T1000 (cell line): ENCODE results near the gene GAS7.
A peak's percentile ranks its signal among the peaks of the same experiment; 100 is the strongest.

Experiments
- DNase-seq: peaks from one replicate; lab custom pipeline; 2025; ENCODE audit warnings: mixed read lengths; lab: John Stamatoyannopoulos, UW

Gene GAS7

DNA sequence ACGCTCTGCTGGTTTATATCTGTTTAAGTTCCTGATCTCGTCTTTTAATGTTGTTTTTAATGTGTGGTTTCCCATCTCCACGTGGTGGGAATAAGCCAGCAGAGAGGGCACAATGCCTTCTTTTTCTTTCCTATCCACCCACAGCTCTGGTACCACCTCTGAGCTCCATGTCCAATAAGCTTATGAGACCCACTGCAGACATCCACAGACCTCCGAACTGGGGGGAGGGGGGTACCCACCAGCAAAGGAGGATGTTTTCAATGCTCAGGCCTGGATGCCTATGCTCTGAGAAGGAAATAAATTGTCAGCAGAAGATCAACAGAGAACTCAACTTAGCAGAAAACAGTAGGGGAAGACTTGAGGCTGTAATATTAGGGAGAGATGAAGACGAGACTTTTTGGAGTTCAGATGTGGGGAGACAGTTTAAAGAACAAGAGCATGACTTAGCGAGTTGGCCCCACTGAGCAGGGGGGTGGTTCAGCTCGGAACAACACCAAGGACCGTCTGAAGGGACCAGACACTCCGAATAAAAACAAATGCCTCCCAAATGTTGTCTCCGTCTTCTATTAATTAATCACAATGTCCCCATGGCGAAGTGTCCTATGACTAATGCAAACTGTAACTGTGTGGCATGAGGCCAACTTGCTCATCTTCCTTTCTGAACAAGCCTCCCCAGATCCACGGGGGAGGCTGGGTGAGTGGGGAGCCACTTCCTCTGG is 62.7 kb downstream of the GAS7 start:
- DNase-seq = peak; percentile 46

- no peak for DNase-seq
Measured at GRCh38 chr17:10130677-10131076, 67.7 kb downstream of the GAS7 start.

DNA sequence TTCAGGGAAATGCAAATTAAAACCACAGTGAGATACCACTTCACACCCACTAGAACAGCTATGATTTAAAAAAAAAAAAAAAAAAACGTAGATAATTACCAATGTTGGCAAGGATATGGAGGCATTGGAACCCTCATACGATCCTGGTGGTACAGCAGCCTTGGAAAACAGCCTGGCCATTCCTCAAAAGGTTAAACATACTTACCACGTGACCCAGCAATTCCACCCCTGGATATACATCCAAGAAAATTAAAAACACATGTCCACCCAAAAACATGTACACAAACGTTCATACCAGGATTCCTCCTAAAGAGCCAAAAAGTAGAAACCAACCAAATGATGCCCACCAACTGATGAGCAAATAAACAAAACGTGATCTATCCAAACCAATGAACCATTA is 68.1 kb downstream of the GAS7 start:
- no peak for DNase-seq

- DNase-seq = no peak
Measured at GRCh38 chr17:10127819-10128425, 70.5 kb downstream of the GAS7 start.

- DNase-seq = no peak
Measured at GRCh38 chr17:10126616-10127501, 71.5 kb downstream of the GAS7 start.

DNA sequence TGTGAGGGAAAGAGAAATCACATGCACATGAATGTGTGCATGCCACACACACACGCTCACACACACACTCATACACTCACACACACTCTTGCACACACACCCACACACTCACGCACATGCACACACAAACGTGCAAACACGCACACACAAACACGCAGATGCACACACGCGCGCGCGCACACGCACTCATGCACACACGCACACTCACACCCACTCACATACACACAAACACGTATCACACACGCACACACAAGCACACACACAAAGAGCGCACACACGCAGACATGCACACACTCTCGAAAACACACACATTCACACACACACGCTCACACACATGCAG is 72.2 kb downstream of the GAS7 start:
- DNase-seq = no peak

DNA sequence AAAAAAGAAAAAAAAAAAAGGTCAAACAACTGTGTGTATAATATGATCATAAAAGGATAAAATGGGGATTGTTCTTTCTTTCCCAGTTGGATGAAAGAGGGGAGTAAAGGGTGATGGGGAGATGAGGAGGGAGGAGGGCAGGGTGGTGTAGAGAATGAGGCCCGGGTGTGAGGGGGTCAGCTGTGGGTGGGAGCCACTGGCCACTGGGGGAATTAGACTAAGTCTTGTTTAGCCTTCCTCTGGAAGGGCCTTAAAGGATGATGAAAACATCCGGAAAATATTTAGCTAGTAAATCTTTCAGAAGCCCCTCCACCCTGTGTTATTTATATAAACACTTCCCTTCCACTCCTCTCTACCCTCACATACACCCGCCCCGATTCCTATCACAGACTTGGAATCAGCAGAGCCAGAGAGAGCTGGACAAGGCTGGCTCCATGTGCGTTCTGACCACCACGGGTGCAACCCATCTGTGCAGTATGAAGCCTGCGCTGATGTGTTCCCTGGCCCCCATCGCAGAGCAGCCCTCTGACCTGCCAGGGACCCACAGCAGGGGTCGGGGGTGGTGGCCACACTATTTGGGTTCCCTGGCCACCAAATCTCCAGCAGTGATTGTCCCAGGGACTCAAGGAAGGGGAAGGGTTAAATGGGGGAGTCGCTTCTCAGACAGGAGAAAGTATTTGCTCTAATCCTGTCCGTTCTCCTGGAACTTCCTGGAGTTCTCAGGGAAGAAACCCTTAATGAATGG is 72.7 kb downstream of the GAS7 start:
- DNase-seq = no peak

- DNase-seq = no peak
Measured at GRCh38 chr17:10123093-10123492, 75.3 kb downstream of the GAS7 start.

DNA sequence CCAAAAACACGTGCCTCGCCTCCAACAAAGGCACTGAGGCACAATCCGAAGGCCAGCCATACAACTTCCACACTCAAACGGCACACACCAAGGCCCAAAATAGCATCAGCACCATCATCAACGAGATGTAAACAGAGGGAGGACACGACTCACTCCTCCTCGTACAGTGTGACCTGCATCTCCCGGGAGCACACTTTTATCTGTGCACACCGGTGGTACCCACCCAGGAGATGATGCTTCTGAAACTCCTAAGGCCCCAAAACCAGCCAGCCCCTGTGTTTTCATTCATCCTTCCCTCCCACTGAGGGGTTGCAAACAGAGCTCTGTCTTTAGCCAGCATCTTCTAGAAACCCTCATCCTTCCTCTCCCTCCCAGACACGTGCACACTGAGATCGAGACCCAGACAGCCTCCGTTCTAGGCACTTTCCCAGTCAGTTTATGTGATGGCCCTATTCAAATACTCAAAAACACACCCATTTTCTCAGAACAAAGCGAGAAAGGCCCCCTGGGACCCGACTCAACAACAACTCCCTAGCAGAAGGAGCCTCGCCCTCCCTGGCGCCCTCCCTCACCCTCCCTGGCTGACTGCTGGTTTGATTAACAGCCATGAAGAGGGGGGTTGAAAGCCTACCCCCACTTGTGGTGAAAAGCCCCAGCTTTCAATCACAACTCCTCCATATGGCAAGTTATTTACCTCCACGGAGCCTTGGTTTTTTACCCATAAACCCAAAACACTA is 76.3 kb downstream of the GAS7 start:
- DNase-seq = no peak

- DNase-seq = no peak
Measured at GRCh38 chr17:10120749-10121148, 77.7 kb downstream of the GAS7 start.

GRCh38 chr17:10120109-10120485 is 78.3 kb downstream of the GAS7 start:
- DNase-seq = no peak

DNA sequence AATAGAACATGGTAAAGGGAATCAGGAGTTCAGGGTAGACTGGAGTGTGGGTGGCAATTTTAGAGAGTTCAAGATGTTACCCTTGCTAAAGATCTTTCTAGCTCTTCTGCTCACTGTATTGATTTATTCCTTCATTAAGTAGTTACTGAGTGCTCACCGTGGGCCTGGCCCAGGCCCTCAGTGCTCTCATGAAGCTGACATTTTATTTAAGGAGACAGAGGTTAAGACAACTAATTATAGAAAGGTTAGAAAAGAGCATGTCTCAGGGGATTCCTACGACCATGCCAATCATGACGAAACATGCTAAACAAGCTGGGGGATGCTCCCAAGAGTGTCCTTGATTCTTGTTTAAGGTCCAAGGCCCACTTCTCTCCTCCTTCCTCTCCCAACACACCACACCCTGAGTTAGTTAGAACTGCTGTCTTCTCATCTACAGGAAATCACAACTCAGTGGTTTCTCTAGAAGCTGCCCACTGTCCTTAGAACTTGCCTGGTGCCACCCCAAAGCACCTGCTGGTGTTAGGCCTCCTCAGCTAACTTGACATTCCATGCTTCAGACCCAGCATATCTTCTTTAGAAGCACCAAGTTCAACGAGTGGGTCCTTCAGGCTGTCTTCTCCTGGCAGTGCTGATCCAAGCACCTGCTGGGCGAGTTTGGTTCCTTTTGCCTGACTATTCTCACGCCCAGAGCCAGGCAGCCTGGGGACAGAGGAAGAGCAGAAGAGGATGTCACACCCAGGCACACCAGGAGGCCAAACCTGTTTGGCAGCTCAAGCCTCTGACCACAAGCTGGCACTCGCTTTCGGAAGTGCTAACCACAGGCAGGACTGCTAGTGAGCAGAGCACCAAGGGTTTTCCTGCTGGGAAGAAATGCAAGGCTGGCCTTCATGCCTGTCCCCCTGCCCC is 79.0 kb downstream of the GAS7 start:
- DNase-seq = no peak

- no peak for DNase-seq
Measured at GRCh38 chr17:10118788-10119130, 79.6 kb downstream of the GAS7 start.

DNA sequence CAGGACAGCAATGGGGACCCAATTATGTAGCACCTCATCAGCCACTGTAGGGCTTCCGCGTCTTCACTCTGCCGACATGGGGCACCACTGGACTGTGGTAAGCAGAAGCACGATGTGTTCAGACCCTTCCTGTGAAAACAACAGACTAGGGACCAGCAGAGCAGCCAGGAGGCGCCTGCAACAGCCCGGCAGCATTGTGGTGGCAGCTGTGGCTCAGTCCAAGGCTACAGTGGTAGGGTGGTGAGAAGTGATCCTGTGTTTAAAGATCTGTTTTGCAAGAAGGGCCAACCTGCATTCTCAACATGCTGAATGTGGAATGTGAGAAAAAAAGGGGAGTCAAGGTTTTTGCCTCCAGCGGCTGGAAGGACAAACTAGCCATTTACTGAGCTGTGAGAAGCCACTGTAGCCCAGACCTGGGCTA is 80.8 kb downstream of the GAS7 start:
- DNase-seq = no peak

- no peak for DNase-seq
Measured at GRCh38 chr17:10116753-10117420, 81.5 kb downstream of the GAS7 start.

- no peak for DNase-seq
Measured at GRCh38 chr17:10116267-10116666, 82.1 kb downstream of the GAS7 start.

- no peak for DNase-seq
Measured at GRCh38 chr17:10115536-10115932, 82.9 kb downstream of the GAS7 start.

DNA sequence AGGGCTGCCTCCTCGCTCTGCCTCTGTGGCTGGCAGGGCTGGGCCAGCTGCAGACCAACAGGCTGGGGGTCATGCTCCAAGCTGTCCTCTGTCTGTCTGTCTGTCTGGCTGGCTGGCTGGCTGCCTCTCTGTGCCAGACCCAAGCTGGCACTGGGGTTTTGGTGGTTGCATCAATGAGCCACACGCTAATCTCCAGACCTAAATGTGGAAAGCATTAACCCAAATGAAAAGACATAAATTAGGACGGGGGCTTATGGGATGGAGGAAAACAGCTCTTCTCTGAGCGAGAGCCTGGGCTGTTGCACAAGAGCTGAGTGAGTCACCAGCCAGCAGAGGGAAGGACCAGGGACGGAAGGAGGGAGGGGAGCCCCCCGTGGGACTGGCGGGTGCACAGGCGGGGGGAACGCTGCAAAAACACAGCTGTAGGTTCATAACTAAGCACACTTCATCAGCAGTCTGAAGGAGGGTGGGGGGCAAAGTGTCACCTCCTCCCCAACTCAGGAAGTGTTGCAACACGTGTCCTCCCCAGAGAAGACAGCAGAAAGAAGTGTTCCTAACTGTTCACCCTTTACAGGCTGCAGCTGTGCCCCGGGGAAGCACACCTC is 83.4 kb downstream of the GAS7 start:
- peak; percentile 83 for DNase-seq

GRCh38 chr17:10112962-10113361 is 85.4 kb downstream of the GAS7 start:
- no peak for DNase-seq
